ENCODE results near the gene SDF2.

SDF2 gene

DNA sequence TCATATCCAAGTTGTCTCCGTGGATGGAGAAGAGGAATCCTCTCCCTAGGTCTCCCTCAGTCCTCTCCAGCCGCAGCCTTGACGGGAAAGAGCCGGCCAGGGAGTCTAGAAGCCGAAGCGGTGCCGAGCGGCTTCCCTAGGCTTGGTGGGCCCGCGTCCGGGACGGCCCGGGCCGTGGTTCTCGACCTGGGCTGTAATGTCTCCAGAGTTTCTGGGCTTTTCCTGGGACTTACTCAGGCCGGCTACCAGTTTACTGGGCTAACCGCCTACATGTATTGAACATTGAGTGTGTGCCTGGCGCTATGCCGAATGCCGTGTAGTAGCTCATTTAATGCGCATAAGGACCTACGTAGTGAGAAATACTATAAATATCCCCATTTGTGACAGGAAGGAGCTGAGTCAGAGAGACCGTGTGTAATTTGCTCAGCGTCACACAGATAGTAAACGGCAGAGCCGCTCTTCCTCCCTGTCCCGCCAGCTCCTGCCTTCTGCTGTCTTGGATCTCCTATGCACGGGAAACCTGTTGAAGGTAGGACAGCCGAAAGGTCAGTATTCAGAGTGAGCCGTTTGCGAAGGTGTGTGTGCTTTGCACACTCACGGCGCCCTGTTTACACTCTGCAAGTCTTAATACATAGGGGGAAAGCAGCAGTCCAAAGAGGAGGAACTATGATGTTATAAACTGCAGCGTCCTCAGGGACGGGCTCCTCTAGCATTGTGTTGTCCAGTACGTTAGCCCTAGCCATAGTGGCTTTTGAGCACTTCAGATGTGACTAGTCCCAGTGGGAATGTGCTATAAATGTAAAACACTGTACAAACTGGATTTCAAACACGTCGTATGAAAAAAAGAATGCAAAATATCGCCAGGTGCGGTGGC is 62.2 kb downstream of the SDF2 start:
- Histone ChIP-seq H3K36me3 (ENCODE audit: insufficient read depth, low read length) (peaks cover 22% of the 10 kb centered on the region; the same call in 1 of the 2 replicates), H3K9me2 (ENCODE audit: low read depth, low read length) (no peaks in the 10 kb centered on the region), H3K4me1 (ENCODE audit: insufficient read depth, low read length, severe bottlenecking) (peaks cover 19% of the 10 kb centered on the region), H3K9ac (ENCODE audit: low read length) (peak overlapping the region; percentile 74), H3K4me3 (ENCODE audit: low read depth, low read length, poor library complexity, severe bottlenecking) (peak overlapping the region; percentile 84), H3K27me3 (ENCODE audit: insufficient read depth, low read length) (no peaks in the 10 kb centered on the region), H3K27ac (ENCODE audit: low read depth, low read length, poor library complexity, severe bottlenecking) (peak overlapping the region; percentile 84), H3K4me2 (ENCODE audit: low read length) (peak overlapping the region; percentile 97), H3K9me3 (ENCODE audit: low read length) (no peaks in the 10 kb centered on the region), H3F3A (ENCODE audit: insufficient read depth, low read length) (no peaks in the 10 kb centered on the region), H3K79me2 (ENCODE audit: insufficient read depth, low read length) (peaks cover 14% of the 10 kb centered on the region), H4K20me1 (ENCODE audit: insufficient read depth, low read length) (no peaks in the 10 kb centered on the region), H2AFZ (ENCODE audit: low read length) (no peak overlapping the region)
- TF ChIP-seq EZH2 (IDR thresholded peaks at IDR 0.05; ENCODE audit: borderline replicate concordance, low read length) = no peak
- TF ChIP-seq, protein P1, sequence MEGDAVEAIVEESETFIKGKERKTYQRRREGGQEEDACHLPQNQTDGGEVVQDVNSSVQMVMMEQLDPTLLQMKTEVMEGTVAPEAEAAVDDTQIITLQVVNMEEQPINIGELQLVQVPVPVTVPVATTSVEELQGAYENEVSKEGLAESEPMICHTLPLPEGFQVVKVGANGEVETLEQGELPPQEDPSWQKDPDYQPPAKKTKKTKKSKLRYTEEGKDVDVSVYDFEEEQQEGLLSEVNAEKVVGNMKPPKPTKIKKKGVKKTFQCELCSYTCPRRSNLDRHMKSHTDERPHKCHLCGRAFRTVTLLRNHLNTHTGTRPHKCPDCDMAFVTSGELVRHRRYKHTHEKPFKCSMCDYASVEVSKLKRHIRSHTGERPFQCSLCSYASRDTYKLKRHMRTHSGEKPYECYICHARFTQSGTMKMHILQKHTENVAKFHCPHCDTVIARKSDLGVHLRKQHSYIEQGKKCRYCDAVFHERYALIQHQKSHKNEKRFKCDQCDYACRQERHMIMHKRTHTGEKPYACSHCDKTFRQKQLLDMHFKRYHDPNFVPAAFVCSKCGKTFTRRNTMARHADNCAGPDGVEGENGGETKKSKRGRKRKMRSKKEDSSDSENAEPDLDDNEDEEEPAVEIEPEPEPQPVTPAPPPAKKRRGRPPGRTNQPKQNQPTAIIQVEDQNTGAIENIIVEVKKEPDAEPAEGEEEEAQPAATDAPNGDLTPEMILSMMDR (IDR thresholded peaks at IDR 0.05; ENCODE audit: low read length) = no peak

DNA sequence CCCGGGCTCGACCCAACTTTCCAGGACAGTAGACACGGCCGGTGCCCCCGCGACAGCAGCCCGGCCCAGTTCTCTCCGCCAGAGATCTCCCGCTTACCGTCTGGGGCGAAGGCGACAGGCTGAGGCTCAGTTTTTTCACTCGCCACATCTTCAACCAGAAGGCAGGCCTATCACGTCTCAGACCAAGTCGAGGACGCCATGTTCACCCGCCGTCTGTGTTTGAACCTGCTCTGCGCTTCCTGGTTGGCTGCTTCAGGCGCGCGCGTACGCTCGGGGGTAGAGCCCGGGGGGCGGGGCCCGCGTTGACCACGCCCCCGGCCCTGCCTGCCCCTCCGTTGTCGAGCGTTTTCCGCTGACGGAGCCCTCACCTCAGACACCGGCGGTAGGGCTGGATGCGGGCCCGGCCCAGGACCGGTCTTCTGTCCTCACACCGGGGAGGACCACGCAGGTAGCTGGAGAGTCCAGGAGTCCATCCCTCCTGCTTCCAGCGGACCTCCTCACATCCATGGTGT is 62.9 kb downstream of the SDF2 start, which contains the start of gene SPAG5:
SPAG5 (minus strand) TSS at position 227 of the 512 bp plus-strand sequence; CDS start at position 148, 79 bp downstream.
- Histone ChIP-seq H3K9me3 (ENCODE audit: low read length) (no peaks in the 10 kb centered on the region), H3K9me2 (ENCODE audit: low read depth, low read length) (no peaks in the 10 kb centered on the region), H3F3A (ENCODE audit: insufficient read depth, low read length) (no peaks in the 10 kb centered on the region), H3K4me1 (ENCODE audit: insufficient read depth, low read length, severe bottlenecking) (peaks cover 19% of the 10 kb centered on the region), H3K79me2 (ENCODE audit: insufficient read depth, low read length) (peaks cover 14% of the 10 kb centered on the region), H3K27ac (ENCODE audit: low read depth, low read length, poor library complexity, severe bottlenecking) (peak within 1 kb of the TSS; percentile 84), H4K20me1 (ENCODE audit: insufficient read depth, low read length) (no peaks in the 10 kb centered on the region), H2AFZ (ENCODE audit: low read length) (no peak within 1 kb of the TSS), H3K4me2 (ENCODE audit: low read length) (peak within 1 kb of the TSS; percentile 97), H3K9ac (ENCODE audit: low read length) (peak within 1 kb of the TSS; percentile 88), H3K27me3 (ENCODE audit: insufficient read depth, low read length) (no peaks in the 10 kb centered on the region), H3K36me3 (ENCODE audit: insufficient read depth, low read length) (peaks cover 23% of the 10 kb centered on the region; the same call in 1 of the 2 replicates), H3K4me3 (ENCODE audit: low read depth, low read length, poor library complexity, severe bottlenecking) (peak within 1 kb of the TSS; percentile 84)
- TF ChIP-seq EZH2 (IDR thresholded peaks at IDR 0.05; ENCODE audit: borderline replicate concordance, low read length) = no peak
- TF ChIP-seq, protein P1 (IDR thresholded peaks at IDR 0.05; ENCODE audit: low read length) = no peak

DNA sequence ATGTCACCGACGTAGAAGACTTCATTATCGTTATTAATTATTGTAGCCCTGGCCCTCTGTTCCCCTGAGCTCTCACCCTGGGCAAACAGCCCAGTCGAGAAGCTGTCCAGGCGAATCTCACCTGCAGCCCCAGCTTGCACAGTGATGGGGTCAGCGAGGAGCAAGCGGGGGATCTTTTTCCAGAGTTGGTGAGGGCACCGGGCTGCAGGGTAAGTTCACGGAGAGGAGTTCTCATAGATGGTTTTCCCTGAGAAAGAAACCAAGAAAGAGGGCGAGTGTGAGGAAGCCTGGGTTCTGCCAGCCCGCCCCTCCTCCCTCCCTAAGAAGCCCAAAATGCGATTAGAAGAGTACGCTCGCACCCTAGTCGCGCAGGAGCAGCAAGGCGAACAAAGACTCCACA is 63.3 kb downstream of the SDF2 start:
- Histone ChIP-seq H4K20me1 (ENCODE audit: insufficient read depth, low read length) (no peaks in the 10 kb centered on the region), H3K27ac (ENCODE audit: low read depth, low read length, poor library complexity, severe bottlenecking) (peak overlapping the region; percentile 70), H3K9me2 (ENCODE audit: low read depth, low read length) (no peaks in the 10 kb centered on the region), H3K4me1 (ENCODE audit: insufficient read depth, low read length, severe bottlenecking) (peaks cover 19% of the 10 kb centered on the region), H3K4me3 (ENCODE audit: low read depth, low read length, poor library complexity, severe bottlenecking) (peak overlapping the region; percentile 84), H3K9me3 (ENCODE audit: low read length) (no peaks in the 10 kb centered on the region), H3K79me2 (ENCODE audit: insufficient read depth, low read length) (peaks cover 14% of the 10 kb centered on the region), H2AFZ (ENCODE audit: low read length) (no peak overlapping the region), H3K4me2 (ENCODE audit: low read length) (peak overlapping the region; percentile 97), H3K36me3 (ENCODE audit: insufficient read depth, low read length) (peaks cover 24% of the 10 kb centered on the region), H3K9ac (ENCODE audit: low read length) (peak overlapping the region; percentile 88), H3F3A (ENCODE audit: insufficient read depth, low read length) (no peaks in the 10 kb centered on the region), H3K27me3 (ENCODE audit: insufficient read depth, low read length) (no peaks in the 10 kb centered on the region)
- TF ChIP-seq EZH2 (IDR thresholded peaks at IDR 0.05; ENCODE audit: borderline replicate concordance, low read length) = no peak
- TF ChIP-seq, protein P1 (IDR thresholded peaks at IDR 0.05; ENCODE audit: low read length) = no peak

Data from OCI-LY1 (cell line).